ENCODE measurements around the gene LIM2. TPM values are rescaled to one million over a fixed set of nuclear protein-coding genes. Genes with fewer than 3 reads are reported as not detected.

The LIM2 gene
- total and polyA plus RNA-seq, 2 of the 4 experiments (the other 2 are of a cell fraction): not detected

DNA sequence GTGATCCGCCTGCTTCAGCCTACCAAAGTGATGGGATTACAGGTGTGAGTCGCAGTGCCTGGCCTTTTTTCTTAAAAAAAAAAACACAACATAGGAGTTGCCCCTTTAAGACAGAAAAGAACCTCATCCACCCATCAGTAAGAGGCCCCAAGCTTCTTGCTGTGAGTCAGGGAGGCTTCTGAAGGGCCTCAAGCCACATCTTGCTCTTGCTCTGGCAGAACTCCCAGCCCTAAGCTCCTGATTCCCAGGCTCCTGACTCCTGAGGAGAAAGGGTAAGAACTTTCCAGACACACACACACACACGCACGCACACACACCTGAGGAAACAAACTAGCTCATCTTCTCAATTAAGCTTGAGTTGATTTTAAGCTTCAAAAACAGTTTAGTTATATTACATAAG, 28.5 kb downstream of the LIM2 start:
- dilution Hi-C loops (cut with HindIII; ENCODE audit: low sequenced_read_pairs, unreplicated experiment) (no loop called here), intact Hi-C loops (cut with micrococcal nuclease) (no loop called here), in situ Hi-C loops (cut with MboI; ENCODE audit: low sequenced_read_pairs) (no loop called here)
- Histone ChIP-seq H3K4me3 (ENCODE audit: insufficient read depth, low read depth, low read length) (no peak overlapping the region), H3K23ac (ENCODE audit: low read depth, low read length) (no peak overlapping the region), H3K27me3 (ENCODE audit: control insufficient read depth, insufficient read depth, low read length) (no peaks in the 10 kb centered on the region), H2BK15ac (ENCODE audit: low read depth, low read length) (no peak overlapping the region), H4K91ac (ENCODE audit: insufficient read depth, low read depth, low read length) (no peak overlapping the region), H3K4me2 (ENCODE audit: low read depth, low read length) (peak overlapping the region; percentile 3; the same call in 1 of the 2 replicates), H4K20me1 (ENCODE audit: insufficient read depth, low read length) (peaks cover 3% of the 10 kb centered on the region), H3K4ac (ENCODE audit: low read depth, low read length) (no peak overlapping the region; the same call in 1 of the 2 replicates), H3K79me1 (ENCODE audit: low read depth in 1 of 2, low read length in 2 of 2) (peaks cover 8 to 24% of the 10 kb centered on the region in 2 experiments; a peak in 3 of 4 replicates), H2BK5ac (ENCODE audit: low read depth, low read length, poor library complexity, severe bottlenecking) (peak overlapping the region; percentile 77), H2BK20ac (ENCODE audit: low read depth, low read length) (no peak overlapping the region; the same call in 1 of the 2 replicates), H3K9ac (ENCODE audit: low read depth, low read length) (no peak overlapping the region), H3K27ac (ENCODE audit: insufficient read depth, low read length) (peak overlapping the region; percentile 43), H2AK5ac (ENCODE audit: low read depth, low read length) (no peak overlapping the region), H3K14ac (replicated peaks; ENCODE audit: low read depth, low read length) (no peak overlapping the region), H2AFZ (replicated peaks; ENCODE audit: low read length, poor library complexity) (no peak overlapping the region), H4K5ac (ENCODE audit: low read depth, low read length) (no peak overlapping the region), H3K18ac (ENCODE audit: low read depth, low read length) (0 out of 2 replicates have a peak overlapping the region, but pooled peaks have one; percentile 31), H3K36me3 (ENCODE audit: control insufficient read depth, insufficient read depth, low read length) (no peaks in the 10 kb centered on the region), H2AK9ac (replicated peaks; ENCODE audit: low read depth, low read length, poor library complexity) (peak overlapping the region; percentile 29), H4K8ac (ENCODE audit: low read depth in 2 of 2, low read length in 2 of 2) (peak overlapping the region in 1 of 2 experiments; percentile 48; a peak in 1 of 4 replicates), H3K9me1 (ENCODE audit: insufficient read depth, low read length) (peaks cover 3% of the 10 kb centered on the region; the same call in 1 of the 2 replicates), H3K4me1 (ENCODE audit: control insufficient read depth, insufficient read depth, low read length) (peaks cover 13% of the 10 kb centered on the region), H3K9me3 (ENCODE audit: control insufficient read depth, insufficient read depth, low read length) (no peaks in the 10 kb centered on the region), H2BK120ac (ENCODE audit: low read depth, low read length) (no peak overlapping the region), H3K56ac (ENCODE audit: extremely low read depth, insufficient read depth, low read length) (no peak overlapping the region)
- no TSS peak for BruUV-seq (replicated peaks)
- no CpG with 5 or more reads among the region's 4 CpGs for WGBS, 2 experiments (ENCODE audit: extremely low coverage in 2 of 2, insufficient read length in 1 of 2)
- CTCF ChIA-PET: interaction anchor here (1.0 to 1.5 kb wide), 3 partner anchors 9 to 39 kb away, joined by 4 to 5 read pairs (median 4); no protein-coding TSS in a partner anchor
- POLR2A ChIA-PET (ENCODE audit: unreplicated experiment): no interaction called here
- TF ChIP-seq SMC3 (IDR thresholded peaks at IDR 0.05; ENCODE audit: low read depth, low read length): no peak
- TF ChIP-seq MAZ (IDR thresholded peaks at IDR 0.05; ENCODE audit: borderline replicate concordance, low read depth, low read length): 0 out of 2 replicates have a peak, but pooled peaks have one; percentile 33
- DNase-seq (peak; percentile 95), ATAC-seq (ENCODE audit: low read depth) (peak; percentile 83)

All from IMR-90 (cell line).